Activated naive CD4-positive, alpha-beta T cell treated with Interleukin-2 at 50 U/mL for 16 hours (primary cell): ENCODE data around the gene FARSA.

Experiments used
- DNase-seq: peaks from one replicate; pipeline ENCODE4 v3.0.0-alpha.2; 2020

The FARSA gene

GRCh38 chr19:12888006-12888603 is 45.4 kb downstream of the FARSA start:
- no peak for DNase-seq

- no peak for DNase-seq
Observed at GRCh38 chr19:12886969-12887747, 46.4 kb downstream of the FARSA start, which contains the start of gene KLF1. TSS of gene KLF1 (minus strand) at chr19:12887201. CDS start at chr19:12887140, 61 bp downstream.

DNA sequence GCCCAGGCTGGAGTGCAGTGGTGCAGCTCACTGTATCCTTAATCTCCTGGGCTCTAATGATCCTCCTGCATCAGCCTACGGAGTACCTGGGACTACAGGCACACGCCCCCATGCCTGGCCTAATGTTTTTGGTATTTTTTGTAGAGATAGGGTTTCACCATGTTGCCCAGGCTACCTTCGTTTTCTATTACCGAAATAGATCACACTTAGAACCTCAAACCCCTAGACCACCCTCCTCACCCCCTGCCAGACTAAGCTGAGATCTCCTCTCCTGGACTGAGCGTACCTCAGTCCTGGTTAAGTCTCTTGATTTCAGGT is 46.9 kb downstream of the FARSA start:
- no peak for DNase-seq

DNA sequence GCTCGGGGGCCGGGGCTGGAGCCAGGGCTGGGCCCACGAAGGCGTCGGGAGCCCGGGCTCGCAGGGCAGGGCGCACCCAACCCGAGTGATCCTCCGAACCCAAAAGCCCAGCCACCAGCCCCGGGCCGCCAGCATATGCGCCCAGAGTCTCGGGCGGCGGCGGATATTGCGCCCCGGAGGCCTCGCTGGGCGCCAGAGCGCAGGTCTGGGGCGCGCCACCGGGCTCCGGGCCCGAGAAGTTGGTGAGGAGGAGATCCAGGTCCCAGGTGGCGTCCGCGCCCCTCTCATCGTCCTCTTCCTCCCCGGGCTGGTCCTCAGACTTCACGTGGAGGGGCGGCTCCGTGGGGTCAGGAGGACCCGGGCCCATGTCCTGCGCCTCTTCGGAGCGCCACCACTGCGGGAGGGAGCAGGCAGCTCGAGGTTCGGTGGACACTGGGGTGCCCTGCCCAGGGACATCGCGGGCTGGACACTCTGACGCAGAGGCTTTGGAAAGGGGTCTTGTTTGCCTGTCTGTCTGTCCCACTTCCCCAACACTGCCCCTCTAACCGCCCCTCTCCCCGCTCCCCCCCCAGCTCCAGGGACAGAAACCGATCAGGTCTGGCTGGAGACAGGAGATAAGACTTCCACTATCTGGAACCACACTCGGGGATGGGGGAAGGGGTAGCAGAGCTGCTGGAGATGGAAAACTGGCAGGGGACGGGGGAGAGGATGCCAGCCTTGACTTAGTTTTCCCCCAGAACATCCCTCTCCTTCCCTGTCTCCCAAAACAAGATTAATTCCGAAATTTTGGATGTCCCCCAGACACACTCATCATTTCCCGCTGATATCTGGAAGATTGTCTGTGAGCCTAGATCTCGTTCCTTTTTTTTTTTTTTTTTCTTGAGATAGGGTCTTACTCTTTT is 47.5 kb downstream of the FARSA start:
- no peak for DNase-seq

- DNase-seq: peak; percentile 91
Observed at GRCh38 chr19:12884926-12885748, 48.4 kb downstream of the FARSA start.

DNA sequence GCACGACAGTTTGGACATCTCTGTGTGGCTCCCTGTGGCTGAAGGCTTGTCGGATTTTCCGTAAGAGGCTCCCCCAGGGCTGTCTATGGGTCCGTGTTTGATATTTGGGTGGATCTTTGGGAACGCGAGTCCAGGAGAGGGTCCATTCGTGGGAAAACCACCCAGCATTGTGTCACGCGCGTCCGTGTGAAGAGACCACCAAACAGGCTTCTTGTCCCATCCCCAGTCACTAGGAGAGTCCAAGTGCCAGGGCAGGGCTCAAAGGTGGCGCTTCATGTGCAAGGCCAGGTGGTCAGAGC is 48.9 kb downstream of the FARSA start:
- DNase-seq: no peak

- no peak for DNase-seq
Observed at GRCh38 chr19:12884202-12884601, 49.3 kb downstream of the FARSA start.

GRCh38 chr19:12882589-12882988 is 50.9 kb downstream of the FARSA start:
- DNase-seq: no peak

DNA sequence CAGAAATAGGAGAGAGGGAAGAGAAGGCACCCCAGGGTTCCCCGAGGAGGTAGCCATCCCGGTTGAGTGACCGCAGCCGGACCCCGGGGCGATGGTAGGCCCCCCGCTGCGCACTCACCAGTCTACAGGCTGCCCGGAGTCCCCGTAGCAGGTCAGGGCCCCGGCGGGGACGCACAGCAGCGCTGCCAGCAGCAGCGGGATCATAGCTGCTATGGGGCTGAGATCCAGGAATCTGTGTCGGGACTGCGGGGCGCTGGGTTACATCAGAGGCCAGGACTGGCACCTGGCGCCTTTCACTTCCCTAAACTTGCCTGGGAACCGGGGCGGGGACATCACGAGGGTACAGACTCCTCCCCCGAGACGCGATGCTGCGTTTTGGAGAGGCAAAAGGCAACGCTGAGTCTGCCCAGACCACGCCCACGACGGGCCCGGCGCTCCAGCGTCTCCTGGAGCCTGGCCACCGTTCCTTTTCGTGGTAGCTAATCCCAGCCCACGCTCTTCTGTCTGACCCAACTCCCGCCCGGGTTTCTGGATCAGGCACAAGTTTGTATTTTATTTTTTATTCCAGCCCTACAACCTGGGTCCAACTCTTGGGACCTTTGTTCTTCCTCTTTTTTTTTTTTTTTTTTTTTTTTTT is 52.2 kb downstream of the FARSA start, which contains the start of gene DNASE2:
DNASE2 (minus strand) TSS at position 278 of the 637 bp plus-strand sequence; CDS start at position 204, 74 bp downstream.
- DNase-seq: peak; percentile 91

GRCh38 chr19:12880551-12881171 is 52.9 kb downstream of the FARSA start:
- DNase-seq: peak; percentile 10

DNA sequence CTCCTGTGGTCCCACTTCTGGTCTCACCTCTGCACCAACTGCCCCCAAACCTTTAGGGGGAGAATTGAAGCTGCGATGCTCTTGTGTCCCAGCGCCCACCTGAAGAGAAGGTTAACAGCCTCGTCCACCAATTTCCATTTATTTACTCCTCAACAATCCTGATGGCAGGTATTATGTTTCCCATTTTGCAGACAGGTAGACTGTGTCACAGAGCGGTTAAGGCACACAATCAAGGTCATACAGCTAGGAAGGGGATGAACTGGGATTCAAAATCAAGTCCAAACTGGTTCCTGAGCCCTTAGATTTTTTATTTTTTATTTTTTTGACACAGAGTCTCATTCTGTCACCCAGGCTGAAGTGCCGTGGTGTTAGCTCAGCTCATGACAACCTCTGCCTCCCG is 58.4 kb downstream of the FARSA start:
- no peak for DNase-seq

GRCh38 chr19:12873891-12874745 is 59.4 kb downstream of the FARSA start:
- DNase-seq: no peak

GRCh38 chr19:12872941-12873890 is 60.3 kb downstream of the FARSA start:
- DNase-seq: peak; percentile 58
